HAP-1 (cell line): ENCODE data around the gene LEO1.

Experiments used
- DNase-seq, 2 experiments: peaks; one replicate each; pipeline ENCODE4 v3.0.0-alpha.2; 2016 to 2020; ENCODE audit warnings: low spot score in 2 of 2
- H3K27me3 ChIP-seq: fragments of 250-450 bp; sonication (Bioruptor Pico); 2 replicates; pipeline ENCODE4 v1.5.1; 2020; ENCODE audit warnings: low read depth, mild to moderate bottlenecking, moderate library complexity
- H3K36me3 ChIP-seq: fragments of 250-450 bp; sonication (Bioruptor Pico); replicated peaks from 2 replicates; pipeline ENCODE4 v1.5.1; 2020; ENCODE audit warnings: mild to moderate bottlenecking
- H3K4me1 ChIP-seq: fragments of 250-450 bp; sonication (Bioruptor Pico); 2 replicates; pipeline ENCODE4 v1.5.1; 2020; ENCODE audit warnings: mild to moderate bottlenecking
- H3K4me3 ChIP-seq: fragments of 250-450 bp; sonication (Bioruptor Pico); 2 replicates; pipeline ENCODE4 v1.5.1; 2020; ENCODE audit warnings: mild to moderate bottlenecking, moderate library complexity
- H3K9me3 ChIP-seq: fragments of 250-450 bp; sonication (Bioruptor Pico); 2 replicates; pipeline ENCODE4 v1.5.1; 2020; ENCODE audit warnings: mild to moderate bottlenecking, moderate library complexity
- in situ Hi-C: fragments of 300-500 bp; cut with MboI; formaldehyde crosslinking; loops from 3 replicates; pipeline ENCODE4 v1.14.3; 2020; ENCODE audit warnings: low sequenced_read_pairs, inconsistent platforms, mixed read lengths

LEO1 gene

DNA sequence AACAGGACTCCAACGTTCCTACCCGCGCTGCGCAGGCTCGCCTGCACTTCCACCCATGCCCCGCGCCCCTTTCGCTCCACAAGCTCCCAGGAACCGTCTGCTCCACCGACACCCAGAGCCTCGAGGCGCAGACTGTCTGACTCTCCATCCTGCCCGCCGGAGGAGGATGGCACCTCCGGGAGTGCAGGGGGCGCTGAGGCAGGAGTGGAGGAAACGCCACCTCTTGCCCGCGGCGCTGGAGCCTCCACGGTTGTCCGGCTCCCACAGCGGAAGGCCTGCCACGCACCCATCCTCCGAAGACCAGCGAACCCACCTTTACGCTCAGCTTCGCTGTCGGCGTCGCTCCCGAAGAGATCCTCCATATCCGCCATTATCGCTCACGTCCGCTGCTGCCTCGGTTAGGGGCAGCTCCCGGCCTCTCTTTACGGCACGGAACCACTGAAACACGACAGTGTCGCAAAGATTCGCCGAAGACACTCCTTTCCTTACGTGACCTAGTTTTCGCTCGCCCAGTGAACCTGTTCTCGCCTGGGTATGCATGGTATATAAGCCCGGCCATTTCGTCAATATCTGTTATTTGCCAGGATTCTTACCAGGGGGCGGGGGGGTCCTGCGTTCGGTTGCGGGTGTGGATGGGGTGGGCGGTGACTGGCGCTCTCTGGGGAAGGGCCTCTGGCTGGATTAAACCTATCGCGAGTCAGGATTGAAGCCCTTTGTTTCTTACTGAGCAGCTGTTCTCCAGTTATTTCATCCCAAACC lies at the start of gene LEO1:
Gene LEO1, minus strand, starts transcription at position 404 of the 759 bp plus-strand sequence. Its CDS starts 33 bp downstream, at position 371.
- DNase-seq = peak; percentile 93 to 98

GRCh38 chr15:52021128-52021671 lies 49.6 kb upstream of the LEO1 start:
- DNase-seq = peak; percentile 65 to 71
- in situ Hi-C loops = no loop called here
- peaks cover 19% of the 10 kb centered on the region for H3K4me1 ChIP-seq

More for the DNA sequence above, at the start of gene LEO1:
- H3K27me3 ChIP-seq = no peaks in the 10 kb centered on the region
- no peaks in the 10 kb centered on the region; the same call in 1 of the 2 replicates for H3K9me3 ChIP-seq
- peak within 1 kb of the TSS; percentile 94 for H3K4me3 ChIP-seq
- H3K4me1 ChIP-seq = peaks cover 7% of the 10 kb centered on the region; the same call in 1 of the 2 replicates
- no peaks in the 10 kb centered on the region; the same call in 1 of the 2 replicates for H3K36me3 ChIP-seq
- in situ Hi-C loops = loop anchor here (10.0 kb wide), 1 partner anchor 243 kb away; no protein-coding TSS in a partner anchor

DNA sequence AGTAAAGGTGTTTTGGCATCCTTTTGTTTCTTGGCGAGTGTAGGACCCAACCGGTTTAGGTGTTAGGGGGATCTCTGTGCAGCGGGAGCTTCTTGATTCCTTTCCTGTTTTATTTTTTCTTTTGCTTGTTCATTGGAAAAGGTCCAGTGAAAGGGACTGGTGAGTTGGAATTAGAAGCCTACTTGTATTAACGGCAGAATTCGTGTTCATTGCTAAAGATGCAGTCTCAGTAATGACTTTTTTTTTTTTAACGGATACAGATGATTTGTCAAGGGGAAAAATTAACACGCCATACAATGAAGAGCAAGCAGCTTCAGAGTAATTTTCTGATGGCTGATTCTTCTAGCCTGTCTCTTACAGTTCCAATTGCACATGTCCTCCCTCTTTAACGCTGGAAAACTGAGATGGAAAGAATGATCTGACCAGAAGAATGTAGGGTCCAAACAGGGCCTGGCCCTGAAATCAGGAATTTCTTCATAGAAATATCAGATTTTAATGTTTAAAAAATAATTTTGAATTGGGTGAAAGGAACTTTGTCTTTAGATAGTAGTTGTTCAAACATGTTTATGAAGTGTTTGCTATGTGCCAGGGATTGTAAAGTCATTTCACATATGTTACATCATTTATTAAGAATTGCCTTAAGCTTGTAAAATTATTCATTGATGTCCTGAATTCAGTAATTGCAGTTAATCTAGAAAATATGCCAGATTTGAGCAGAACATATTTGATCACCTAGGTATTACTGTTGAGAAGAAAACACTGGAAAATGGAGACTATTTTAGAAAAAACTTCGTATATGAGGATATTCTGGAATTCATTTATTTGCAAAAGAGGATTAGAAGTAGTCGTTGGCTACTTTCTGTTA lies 48.9 kb upstream of the LEO1 start:
- Histone ChIP-seq H3K36me3 (0 out of 2 replicates have a peak, but pooled peaks cover 3% of the 10 kb centered on the region), H3K4me1 (peaks cover 19% of the 10 kb centered on the region), H3K27me3 (no peaks in the 10 kb centered on the region), H3K9me3 (no peaks in the 10 kb centered on the region), H3K4me3 (peak overlapping the region; percentile 65)
- in situ Hi-C loops = no loop called here
- DNase-seq = peak in 1 of 2 experiments; percentile 15

More at GRCh38 chr15:52021128-52021671, 49.6 kb upstream of the LEO1 start:
- Histone ChIP-seq H3K9me3 (no peaks in the 10 kb centered on the region), H3K27me3 (no peaks in the 10 kb centered on the region), H3K36me3 (0 out of 2 replicates have a peak, but pooled peaks cover 3% of the 10 kb centered on the region), H3K4me3 (peak overlapping the region; percentile 65)

GRCh38 chr15:52019394-52020220 lies 48.0 kb upstream of the LEO1 start:
- H3K4me1 ChIP-seq = peaks cover 19% of the 10 kb centered on the region

DNA sequence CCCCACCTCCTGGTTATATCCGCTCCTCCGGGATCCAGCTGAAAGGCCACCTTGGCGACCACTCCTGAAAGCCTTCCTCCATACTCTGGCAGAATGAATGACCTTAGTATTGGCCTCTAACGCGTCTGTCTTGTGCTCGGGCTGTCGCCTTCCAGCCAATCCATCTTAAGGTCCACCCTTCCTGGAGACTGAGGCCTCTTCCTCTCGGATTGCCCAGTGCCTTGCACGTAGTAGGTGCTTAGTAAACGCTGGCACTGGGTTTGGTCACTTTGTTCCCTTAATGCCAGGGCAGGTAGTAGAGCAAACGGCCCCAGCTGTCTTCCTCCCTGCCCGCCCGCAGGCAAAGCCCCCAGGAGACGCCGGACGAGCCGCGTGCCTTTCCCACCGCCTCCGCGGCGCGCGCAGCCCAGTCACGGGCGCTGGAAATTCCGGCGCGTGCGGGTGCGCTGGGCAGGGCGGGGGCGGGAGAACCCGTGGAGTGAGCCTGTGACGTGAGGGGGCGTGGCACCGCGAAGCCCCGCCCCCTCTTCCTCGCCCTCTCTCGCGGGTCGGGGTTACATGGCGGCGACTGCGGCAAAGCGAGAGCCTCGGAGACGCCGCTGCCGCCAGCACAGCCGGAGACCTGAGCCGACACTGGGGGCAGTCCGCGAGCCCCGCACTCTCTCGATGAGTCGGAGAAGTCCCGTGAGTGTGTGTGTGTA lies 47.3 kb upstream of the LEO1 start, which contains the start of gene MAPK6:
Gene MAPK6, plus strand, starts transcription at position 527 of the 701 bp plus-strand sequence. CDS start 27,242 bp downstream, outside the sequence.
- peak within 1 kb of the TSS; percentile 65 for H3K4me3 ChIP-seq
- DNase-seq = peak; percentile 83 to 94
- H3K9me3 ChIP-seq = no peaks in the 10 kb centered on the region
- H3K27me3 ChIP-seq = no peaks in the 10 kb centered on the region
- in situ Hi-C loops = no loop called here
- peaks cover 19% of the 10 kb centered on the region for H3K4me1 ChIP-seq
- 0 out of 2 replicates have a peak, but pooled peaks cover 3% of the 10 kb centered on the region for H3K36me3 ChIP-seq

More at GRCh38 chr15:52019394-52020220, 48.0 kb upstream of the LEO1 start:
- peak; percentile 67 to 81 for DNase-seq
- no peaks in the 10 kb centered on the region for H3K27me3 ChIP-seq
- H3K9me3 ChIP-seq = no peaks in the 10 kb centered on the region
- H3K4me3 ChIP-seq = peak overlapping the region; percentile 65
- in situ Hi-C loops = no loop called here
- H3K36me3 ChIP-seq = 0 out of 2 replicates have a peak, but pooled peaks cover 3% of the 10 kb centered on the region

GRCh38 chr15:52018244-52018643 lies 46.7 kb upstream of the LEO1 start:
- in situ Hi-C loops = no loop called here
- Histone ChIP-seq H3K4me1 (peaks cover 17% of the 10 kb centered on the region), H3K36me3 (no peaks in the 10 kb centered on the region), H3K9me3 (no peaks in the 10 kb centered on the region), H3K27me3 (no peaks in the 10 kb centered on the region), H3K4me3 (peak overlapping the region; percentile 50)
- DNase-seq = no peak

DNA sequence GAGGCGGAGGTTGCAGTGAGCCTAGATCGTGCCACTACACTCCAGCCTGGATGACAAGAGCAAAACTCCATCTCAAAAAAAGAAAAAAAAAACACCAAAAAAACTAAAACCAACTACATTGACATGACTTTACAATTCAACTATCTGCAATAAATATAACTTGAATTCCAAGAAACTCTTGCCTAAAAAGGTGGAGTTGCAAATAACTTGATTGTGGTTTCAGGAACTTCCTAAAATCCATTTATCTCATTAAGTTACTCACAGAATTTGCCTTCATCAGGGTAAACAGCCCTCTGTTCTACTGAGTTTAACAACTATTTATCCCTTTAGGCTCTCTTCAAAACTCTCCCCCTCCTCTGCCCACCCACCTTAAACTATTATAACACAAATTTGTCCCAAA lies 44.7 kb upstream of the LEO1 start:
- Histone ChIP-seq H3K4me1 (peaks cover 8% of the 10 kb centered on the region), H3K27me3 (no peaks in the 10 kb centered on the region), H3K4me3 (no peak overlapping the region), H3K9me3 (no peaks in the 10 kb centered on the region), H3K36me3 (no peaks in the 10 kb centered on the region)
- DNase-seq = no peak
- in situ Hi-C loops = no loop called here

- Histone ChIP-seq H3K27me3 (no peaks in the 10 kb centered on the region), H3K36me3 (no peaks in the 10 kb centered on the region), H3K4me3 (no peak overlapping the region), H3K4me1 (peaks cover 8% of the 10 kb centered on the region), H3K9me3 (no peaks in the 10 kb centered on the region)
- in situ Hi-C loops = no loop called here
- DNase-seq = no peak
These were observed 43.0 kb upstream of the LEO1 start for GRCh38 chr15:52014616-52015015.

DNA sequence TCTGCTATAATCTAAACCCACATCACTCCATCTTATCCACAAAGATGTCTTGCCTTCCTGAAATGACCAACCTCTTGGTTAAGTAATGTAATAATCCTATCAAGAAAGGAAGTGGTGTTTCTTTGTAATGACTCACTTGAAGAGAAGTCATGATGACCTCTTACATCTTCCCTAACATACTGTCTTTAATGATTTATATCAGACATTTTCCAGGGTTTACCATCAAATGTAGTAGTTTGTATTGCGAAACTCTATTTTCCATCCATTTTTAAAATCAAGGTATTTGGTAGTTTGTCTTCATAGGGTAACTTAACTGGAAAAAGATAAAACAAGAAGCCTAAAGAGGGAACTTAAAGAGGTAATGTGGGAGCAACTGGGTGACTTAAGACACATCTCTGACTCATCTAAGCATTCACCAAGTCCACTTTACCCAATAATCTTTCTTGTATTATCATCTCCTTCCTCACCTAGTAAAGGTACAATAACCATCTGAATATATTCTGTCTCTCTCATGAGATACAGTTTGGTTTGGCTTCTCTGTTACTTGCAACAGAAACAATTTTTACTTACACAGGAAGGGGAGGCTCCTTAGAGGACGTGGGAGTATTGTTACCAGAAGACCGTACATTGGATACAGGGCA lies 41.7 kb upstream of the LEO1 start:
- Histone ChIP-seq H3K27me3 (no peaks in the 10 kb centered on the region), H3K9me3 (no peaks in the 10 kb centered on the region), H3K4me1 (peaks cover 8% of the 10 kb centered on the region), H3K4me3 (no peak overlapping the region), H3K36me3 (no peaks in the 10 kb centered on the region)
- DNase-seq = no peak
- in situ Hi-C loops = no loop called here

- no peak overlapping the region for H3K4me3 ChIP-seq
- no peaks in the 10 kb centered on the region for H3K9me3 ChIP-seq
- no peaks in the 10 kb centered on the region for H3K36me3 ChIP-seq
- in situ Hi-C loops = no loop called here
- DNase-seq = no peak
- peaks cover 8% of the 10 kb centered on the region for H3K4me1 ChIP-seq
- no peaks in the 10 kb centered on the region for H3K27me3 ChIP-seq
These were observed 40.6 kb upstream of the LEO1 start for GRCh38 chr15:52012210-52012609.

DNA sequence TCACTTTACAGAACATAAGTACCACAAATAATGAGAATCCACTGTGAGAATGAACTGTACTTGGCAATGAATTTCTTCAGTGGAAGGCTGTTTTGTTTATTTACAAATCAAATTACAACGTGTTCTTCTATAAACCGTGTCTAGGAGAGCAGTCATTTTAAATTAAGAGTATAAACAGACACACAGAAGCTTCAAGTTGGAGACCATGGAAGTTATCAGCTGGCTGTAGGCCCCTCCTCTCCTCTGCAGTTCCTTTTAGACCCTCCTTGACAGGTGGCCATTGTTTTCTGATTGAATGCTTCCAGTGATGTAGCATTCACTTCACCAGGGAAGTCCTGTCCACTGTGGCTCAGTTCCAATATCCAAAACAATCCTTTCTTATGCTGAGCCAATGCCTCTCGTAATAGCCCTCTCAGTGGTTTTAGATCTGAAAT lies 40.1 kb upstream of the LEO1 start:
- Histone ChIP-seq H3K9me3 (no peaks in the 10 kb centered on the region), H3K27me3 (no peaks in the 10 kb centered on the region), H3K4me1 (peaks cover 8% of the 10 kb centered on the region), H3K4me3 (no peak overlapping the region), H3K36me3 (no peaks in the 10 kb centered on the region)
- in situ Hi-C loops = no loop called here
- peak; percentile 52 to 69 for DNase-seq
